Epithelial cell of esophagus (primary cell): ENCODE results near the gene GPR22.

ENCODE experiments used
- DNase-seq: peaks from one replicate; pipeline ENCODE4 v3.0.0; 2010; ENCODE audit warnings: low read depth
- H3K4me3 ChIP-seq: 2 replicates; pipeline ENCODE4 v1.5.1; 2011; ENCODE audit warnings: mild to moderate bottlenecking, low read length, control low read depth
- TF ChIP-seq, protein P1 (sequence below): IDR thresholded peaks from 2 replicates; pipeline ENCODE4 v1.5.1; 2011; ENCODE audit warnings: low read depth, mild to moderate bottlenecking, low read length, control low read depth, inconsistent platforms; ENCODE audit not compliant: insufficient read depth; ENCODE audit errors: missing control alignments

The GPR22 gene

DNA sequence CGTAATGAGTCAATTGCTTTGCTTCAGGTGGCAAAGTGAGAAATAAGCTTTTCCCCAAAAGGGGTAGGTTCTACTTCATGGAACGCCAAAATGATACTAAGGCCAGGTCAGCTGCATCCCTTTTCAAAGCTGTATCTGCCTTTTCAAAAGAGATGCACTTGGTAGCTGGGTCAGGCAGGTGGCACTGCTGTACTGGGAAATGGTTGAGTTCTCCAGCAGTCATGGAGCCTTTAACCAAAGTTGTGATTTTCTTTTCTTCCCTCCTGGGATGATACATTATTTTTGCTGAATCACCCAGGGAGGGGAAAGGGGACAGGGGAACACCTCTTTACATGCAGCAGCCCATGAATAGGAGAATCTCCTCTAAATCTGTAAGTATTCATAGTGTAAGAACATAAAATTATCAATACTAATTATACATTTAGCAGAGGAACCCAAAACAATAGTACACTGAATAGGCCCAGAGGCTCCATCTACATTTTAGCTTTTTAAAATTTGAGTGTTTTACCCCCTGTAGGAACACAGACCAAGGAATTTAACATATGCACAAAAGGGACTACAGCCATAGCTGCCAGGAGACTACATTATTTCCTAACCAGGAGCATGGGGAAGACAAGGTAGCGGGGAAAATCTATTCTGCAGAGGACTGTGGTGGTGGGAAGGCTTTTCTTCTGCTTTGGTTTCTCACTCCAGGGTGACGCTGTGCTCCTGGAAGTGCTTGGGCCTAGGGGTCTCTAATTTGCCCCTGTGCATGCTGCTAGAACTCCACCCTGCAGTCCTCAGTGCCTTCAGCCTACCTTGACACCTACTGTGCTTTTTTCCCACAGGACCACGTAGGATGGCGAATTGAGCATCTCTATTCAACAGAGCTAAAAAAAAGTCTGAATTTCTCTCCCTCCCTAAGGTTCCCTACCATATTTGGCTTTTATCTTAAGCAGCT is 6.4 kb upstream of the GPR22 start:
- peak; percentile 77 for DNase-seq
- no peak overlapping the region for H3K4me3 ChIP-seq
- TF ChIP-seq, protein P1, sequence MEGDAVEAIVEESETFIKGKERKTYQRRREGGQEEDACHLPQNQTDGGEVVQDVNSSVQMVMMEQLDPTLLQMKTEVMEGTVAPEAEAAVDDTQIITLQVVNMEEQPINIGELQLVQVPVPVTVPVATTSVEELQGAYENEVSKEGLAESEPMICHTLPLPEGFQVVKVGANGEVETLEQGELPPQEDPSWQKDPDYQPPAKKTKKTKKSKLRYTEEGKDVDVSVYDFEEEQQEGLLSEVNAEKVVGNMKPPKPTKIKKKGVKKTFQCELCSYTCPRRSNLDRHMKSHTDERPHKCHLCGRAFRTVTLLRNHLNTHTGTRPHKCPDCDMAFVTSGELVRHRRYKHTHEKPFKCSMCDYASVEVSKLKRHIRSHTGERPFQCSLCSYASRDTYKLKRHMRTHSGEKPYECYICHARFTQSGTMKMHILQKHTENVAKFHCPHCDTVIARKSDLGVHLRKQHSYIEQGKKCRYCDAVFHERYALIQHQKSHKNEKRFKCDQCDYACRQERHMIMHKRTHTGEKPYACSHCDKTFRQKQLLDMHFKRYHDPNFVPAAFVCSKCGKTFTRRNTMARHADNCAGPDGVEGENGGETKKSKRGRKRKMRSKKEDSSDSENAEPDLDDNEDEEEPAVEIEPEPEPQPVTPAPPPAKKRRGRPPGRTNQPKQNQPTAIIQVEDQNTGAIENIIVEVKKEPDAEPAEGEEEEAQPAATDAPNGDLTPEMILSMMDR: peak; percentile 92

DNA sequence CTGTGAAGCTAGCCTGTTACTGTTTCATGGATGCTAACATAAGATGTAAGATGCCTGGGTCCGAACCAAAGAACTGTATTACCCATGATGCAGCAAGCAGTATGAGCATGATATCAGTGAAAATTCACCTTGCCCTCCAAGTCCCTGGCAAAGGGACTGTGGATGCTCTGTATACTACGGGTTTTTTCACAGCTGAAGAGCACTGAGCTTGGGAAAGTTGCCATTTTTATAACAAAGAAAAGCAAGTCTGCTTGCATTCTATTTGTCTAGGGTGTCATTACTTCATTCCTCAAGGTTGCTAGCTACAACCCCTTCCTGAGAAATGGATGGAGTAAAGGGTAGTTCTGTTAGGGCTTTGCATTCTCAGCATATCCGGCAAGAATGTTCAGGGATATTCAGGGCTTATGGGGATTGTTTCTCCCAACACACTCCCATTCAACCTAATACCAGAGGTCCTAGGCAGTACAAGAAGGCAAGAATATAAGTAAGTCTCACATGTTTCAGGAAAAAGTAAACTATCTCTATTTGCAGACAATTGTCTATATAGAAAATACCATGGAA is 5.1 kb upstream of the GPR22 start:
- no peak overlapping the region for H3K4me3 ChIP-seq
- DNase-seq: no peak
- TF ChIP-seq, protein P1: no peak

DNA sequence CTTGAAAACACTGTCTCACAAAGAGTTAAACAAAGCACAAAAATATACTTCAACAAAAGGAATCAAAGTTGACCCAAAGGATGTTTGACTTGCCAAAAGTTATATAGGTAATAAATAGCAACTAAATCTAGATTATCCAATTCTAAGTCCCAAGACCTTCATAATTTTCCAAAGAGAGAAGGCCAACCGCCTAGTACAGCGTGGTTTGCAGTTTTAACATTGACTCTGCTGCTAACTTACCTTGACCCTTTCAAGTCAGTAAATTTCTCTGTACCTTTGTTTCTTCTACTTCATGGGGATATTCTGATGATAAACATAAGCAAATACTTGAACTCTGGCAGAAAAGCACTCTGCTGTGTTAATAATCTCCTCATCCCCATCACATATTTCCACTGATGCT is 1.9 kb upstream of the GPR22 start:
- no peak overlapping the region for H3K4me3 ChIP-seq
- TF ChIP-seq, protein P1: no peak
- DNase-seq: no peak

DNA sequence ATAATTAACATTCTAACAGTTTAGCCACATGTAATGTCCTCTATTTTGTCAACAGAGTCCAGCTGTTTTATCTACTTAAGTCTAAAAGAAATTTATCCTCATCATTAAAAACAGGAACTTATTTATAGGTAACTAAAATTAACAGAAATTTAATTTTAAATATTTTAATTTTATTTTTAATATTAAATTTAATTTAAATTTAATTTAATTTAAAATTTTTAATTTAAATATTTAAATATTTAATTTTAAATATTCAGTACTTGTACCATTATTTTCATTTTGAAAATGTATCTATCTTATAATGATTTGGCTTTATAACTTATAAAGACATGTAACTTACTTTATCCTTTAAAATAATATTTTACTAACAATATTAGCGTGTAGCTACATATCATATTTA is 1.0 kb upstream of the GPR22 start:
- no peak for DNase-seq
- no peak overlapping the region for H3K4me3 ChIP-seq
- TF ChIP-seq, protein P1: no peak

DNA sequence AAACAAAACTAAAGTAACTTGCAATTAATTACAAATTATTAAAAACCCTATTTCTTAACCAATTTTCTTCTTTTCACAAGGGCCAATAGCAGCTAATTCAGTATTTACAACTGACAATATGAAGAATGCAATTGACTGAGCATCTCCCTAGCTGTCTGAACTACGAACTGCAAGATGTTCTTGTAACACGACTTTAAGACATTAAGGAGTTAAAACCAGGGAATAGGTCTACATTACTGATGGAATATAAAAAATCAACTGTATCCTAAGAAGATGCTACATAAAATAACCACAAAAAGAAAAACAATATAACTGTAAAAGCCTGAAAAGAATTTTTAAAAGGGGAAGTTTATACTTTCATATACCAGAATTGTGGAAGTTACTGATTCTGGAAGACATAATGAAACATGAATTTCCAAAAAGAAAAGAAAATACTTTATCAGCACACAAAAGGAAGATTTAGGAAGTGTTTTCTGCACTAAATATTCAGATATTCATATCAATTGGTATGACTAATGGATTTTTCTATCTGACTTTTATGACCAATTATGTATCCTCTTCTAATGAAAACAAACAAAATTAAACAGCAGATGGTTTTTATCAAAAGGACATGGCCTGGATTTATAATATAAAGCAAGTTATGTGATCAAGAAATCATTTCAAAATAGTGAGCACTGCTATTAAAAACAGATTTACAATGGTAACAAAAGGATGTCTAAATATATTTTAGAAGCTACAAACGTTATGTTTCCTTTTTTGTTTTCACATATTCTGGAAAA is 1.6 kb downstream of the GPR22 start:
- DNase-seq: no peak
- no peak overlapping the region for H3K4me3 ChIP-seq
- TF ChIP-seq, protein P1: no peak

DNA sequence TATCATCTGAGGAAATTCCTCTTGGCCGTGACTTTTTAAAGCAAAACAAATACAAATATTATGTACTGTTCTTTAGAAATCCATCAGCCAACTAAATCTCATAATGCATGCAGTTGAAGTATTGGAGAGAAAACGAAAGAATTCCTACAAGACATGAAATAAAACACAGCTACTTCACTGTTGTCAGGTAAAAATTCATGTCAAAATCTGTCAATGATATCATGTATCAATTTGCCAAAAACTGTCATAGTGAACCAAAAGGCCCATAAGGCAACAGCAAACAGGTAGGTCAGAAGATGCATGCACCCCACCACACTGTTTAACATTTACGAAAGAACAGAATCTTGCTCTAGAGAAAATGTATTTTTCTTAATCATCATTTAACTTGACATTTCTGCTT is 2.3 kb downstream of the GPR22 start:
- no peak overlapping the region for H3K4me3 ChIP-seq
- TF ChIP-seq, protein P1: no peak
- DNase-seq: no peak
